GM18499 (cell line): ENCODE measurements around the gene IL17REL.

ENCODE experiments used
- ATAC-seq: cut with Tn5 transposase; IDR thresholded peaks from one replicate; pipeline ENCODE4 v1.9.1; 2021; ENCODE audit warnings: moderate number of reproducible peaks; ENCODE audit not compliant: insufficient read depth, unreplicated experiment

The IL17REL gene

DNA sequence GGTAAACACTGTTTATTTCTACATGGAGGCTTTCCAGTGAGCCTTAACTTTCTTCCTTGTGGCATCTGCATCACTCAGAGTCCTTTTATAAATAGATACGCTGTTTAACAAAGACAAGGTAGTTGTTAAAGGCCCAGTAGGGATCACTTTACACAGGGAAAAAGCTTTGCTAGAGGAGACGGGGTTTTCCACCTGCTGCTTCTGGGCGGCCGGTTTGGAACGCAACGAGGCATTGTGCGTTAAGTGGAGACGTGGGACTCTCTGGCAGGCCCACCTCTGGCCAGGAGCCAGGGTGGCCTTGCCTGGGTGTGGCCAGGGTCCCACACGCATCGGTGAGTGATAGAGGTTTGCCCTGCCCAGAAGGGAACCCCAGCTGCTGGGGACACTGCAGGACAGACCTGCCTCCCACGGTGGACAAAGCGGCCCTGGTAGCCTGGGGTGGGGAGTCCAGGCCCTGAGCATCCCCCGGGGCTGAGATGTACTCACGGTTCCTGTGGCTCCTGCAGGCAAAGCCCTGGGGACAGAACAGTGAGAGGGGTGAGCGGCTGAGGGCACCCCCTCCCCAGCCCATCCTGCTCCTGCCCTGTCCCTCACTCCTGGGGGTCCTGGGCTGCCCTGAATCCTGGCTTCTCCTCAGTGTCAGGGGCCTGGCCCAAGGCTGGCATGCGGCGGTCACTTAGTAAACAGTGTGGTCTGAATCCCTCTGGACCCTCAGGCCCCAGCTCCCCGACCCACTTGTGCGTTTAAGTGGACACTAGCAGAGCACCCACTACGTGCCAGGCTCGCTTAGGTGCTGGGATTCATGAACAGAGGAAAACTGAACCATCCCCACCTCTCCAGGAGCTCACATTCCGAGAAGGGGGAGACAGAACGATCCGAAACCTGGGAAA, 4.2 kb downstream of the IL17REL start:
- no peak for ATAC-seq

DNA sequence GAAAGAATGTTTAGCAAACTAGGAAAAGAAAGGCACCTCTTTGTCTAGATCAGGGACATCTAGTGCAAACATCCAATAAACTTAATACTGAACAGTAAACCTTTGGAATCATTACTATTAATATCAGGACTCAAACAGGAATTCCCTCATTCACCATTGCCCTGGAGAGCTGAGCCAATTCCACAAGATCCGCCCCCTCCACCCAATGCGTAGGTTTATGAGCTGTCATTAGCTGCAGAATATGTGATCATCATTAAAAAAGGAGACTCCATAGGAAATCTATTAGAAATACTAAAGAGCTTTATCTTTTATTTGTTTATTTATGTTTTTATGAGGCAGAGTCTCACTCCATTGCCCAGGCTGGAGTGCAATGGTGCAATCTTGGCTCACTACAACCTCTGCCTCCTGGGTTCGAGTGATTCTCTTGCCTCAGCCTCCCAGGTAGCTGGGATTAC, 5.5 kb downstream of the IL17REL start:
- ATAC-seq = no peak

DNA sequence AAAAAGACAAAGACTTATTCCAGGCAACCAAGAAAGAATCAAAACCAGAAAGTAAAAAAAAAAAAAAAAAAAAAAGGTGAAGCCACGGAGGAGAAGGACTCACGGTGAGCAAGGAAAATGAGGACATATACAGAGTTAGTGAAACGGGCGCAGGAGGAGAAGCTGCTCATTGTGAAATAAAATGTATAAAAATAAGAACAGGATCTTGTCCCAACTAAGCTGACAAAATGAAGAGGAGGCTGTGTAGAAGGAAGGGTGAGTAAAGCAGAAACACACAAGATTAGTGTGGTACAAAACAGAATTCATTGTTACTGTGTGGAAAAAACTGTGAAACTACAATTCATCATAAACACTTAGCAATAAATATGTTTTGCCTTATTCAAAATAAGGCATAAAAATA, 7.6 kb downstream of the IL17REL start:
- no peak for ATAC-seq

DNA sequence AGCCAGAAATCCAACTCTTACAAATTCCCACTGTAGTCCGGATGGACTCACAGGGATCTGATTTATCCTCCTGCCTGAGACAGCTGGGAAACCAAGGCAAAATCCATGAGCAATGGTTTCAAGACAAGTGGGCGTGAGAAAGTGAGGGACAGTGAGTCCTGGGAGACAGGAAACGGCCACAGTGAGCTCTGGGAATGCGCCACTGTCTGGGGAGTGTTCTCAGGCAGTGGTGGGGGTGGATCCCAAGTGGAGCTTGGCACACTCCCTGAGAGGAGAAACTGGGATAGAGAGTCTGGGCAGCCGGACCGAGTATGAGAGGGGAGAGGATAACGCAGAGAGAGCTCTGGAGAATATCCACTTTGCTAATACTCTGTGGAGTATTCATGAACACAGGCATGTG, 9.8 kb downstream of the IL17REL start:
- no peak for ATAC-seq

DNA sequence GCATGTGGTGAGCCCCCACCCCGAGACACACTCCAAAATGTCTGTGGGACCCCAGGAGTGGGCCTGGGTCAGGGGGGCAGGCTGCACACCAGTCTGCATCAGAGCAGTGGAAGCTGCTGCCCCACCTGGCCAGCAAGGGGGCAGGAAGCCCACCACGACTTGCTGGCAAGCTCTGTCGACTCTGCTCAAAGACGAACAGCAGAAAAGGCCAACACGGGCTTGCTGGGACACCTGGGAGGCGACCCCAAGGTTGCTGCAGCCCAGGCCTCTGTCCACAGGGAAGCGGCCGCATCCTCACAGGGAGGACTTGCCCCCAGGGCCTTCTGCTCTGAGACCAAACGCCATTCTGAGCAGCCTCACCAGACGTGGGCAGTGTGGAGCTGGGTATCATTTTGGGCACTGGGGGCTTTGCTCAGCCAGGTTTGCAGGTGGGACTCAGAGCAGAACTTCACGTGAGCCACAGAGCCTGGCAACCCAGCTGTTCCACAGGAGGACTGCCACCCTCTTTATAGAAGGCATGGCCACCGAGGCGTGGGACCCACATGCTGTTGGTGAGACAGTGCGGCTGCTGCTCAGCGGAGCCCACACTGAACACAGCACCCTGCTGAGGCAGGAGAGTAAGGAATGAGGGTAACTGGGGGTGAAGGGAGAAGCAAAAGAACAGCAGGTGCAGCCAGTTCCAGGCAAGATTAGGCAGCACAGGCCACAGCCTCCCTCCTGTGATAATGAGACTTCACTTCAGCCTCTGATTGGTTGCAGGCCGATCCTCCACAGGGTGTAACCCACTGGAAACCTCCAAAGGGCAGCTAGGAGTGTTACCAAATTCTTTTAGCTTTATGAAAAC, 11.0 kb downstream of the IL17REL start:
- no peak for ATAC-seq

DNA sequence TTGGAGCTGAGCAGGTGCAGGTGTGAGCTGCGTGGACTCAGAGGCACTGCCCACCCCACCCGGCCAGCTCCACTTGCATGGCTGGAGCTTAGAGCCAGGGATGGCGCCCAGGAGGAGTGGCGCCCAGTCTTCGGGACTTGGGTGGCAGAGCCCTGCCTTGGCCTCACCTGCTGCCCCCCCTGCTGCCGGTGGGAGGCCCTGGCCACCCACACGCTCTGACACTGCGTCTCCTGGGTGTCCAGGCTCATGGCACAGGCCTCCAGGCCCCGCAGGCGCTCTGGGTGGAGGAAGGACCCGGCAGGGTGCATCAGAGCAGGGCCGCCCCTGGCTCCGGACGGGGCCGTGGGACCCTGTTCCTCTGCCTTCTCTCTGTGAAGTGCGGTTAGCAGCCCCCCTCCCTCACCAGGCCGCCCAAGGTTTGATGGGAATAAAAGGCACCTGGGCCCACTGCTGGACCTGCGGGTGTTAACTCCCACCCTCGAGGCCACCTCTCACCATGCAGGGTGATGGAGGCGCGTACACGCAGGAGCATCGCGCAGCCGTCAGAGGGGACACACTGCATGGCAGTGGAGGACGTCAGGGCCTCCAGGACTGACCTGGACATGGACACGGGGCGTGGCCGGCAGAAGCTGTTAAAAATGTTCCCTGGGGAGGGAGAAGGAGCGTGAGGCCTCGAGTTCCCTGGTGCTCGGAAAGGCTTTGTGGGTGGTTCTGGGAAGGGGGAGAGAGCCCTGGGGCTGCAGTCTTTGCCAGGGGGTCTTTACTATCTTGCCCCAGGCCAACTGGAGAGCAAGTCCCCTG, 11.8 kb downstream of the IL17REL start:
- ATAC-seq = no peak

DNA sequence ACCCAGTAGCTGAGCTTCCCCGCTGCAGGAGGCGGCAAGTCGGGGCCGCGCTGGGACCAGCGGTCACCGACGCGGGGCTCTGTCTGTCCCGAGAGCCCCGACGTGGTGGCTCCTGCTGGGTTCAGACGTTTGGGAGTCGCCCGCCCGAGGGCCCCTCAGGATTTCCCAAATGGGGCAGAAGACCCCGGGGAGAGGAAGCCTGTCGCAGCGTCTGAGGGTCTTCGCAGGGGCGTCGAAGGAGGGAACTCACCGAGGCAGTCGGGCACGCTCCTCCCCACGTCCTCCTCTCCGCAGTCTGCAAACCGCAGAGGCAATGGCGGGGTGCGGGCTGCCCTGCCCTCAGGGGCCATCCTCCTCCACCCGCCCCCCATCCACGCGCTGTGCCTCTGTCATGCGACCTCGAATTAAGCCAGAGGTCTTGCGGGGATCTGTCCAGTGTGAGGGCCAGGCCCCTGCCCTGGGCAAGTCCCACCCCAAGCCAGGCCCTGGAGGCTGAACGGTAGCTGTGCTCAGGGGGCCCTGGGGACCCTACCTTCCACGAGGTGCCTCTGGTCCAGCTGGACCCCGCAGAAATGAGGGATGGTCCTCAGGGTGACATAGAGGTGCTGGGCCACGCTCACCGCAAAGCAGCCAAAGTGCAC, 12.5 kb downstream of the IL17REL start:
- ATAC-seq = no peak

DNA sequence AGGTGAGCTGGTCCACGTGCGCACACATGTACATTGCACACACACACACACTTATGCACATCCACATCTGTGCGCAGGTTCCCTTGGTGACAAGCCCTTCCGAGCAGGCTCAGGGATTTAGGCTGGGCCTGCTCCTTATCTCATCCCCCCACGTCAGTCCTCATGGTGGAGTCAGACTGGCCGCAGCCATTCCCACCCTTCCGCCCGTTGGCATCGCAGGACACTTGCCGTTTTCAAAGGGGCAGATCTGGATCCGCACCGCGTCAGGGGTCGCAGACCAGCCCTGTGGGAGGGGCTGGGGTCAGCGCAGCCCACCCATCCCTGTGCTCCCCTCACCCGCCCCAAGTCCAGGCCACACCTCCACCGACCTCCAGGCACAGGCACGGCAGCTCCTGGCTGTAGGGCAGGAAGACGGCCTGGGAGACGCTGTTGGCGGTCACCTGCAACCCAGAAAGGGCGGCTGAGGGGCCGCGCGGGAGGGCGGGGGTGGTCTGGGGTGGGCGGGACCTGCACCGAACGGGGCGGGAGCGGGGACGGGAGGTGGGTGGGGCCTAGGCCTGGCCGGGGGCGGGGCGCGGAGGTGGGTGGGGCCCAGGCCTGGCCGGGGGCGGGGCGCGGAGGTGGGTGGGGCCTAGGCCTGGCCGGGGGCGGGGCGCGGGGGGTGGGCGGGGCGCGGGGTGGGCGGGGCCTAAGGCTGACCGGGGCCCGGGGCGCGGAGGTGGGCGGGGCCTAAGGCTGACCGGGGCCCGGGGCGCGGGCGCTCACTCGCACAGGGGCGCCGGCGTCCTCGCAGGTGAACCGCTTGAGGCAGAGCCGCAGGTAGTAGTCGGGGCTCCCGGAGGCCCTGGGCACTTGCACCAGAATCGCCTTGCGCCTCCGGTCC, 13.3 kb downstream of the IL17REL start:
- ATAC-seq = no peak

DNA sequence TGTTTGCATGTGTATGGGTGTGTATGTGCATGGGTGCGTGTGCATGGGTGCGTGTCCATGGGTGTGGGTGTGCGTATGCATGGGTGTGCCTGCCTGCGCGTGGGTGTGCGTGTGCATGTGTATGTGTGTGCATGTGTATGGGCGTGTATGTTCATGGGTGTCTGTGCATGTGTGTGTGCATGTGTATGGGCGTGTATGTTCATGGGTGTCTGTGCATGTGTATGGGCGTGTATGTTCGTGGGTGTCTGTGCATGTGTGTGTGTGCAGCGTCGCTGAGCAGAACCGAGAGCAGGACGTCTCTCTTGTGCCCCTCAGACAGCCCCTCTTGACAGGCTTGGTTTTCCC, 13.9 kb downstream of the IL17REL start:
- no peak for ATAC-seq

DNA sequence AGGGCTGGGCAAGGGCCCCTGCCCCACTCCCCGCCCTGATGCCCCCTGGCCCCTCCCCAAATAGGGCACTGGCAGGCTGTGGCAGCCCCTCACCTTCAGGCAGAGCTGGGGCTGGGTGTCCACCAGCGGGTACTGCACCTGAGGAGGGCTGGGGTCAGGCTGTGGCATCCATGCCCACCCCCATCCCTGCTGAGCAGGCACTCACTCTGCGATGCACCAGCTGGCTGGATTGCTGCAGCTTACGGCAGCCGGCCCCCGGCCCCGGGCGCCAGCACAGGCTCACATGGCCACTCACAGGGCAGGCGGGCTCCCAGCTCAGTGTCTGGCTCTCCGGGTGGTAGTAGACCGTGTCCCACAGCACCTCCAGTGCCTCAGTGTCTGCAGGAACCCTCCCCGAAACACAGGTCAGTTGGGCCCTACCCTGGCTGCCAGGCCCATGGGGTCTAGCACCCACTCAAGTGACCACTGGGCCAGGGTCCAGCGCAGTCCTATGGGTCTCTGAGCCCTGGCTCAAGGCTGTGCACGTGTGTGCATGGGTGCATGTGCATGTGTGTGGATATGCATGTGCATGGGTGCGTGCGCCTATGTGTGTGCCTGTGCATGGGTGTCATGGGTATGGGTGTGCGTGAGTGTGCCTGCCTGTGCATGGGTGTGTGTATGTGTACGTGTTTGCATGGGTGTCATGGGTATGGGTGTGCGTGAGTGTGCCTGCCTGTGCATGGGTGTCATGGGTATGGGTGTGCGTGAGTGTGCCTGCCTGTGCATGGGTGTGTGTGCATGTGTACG, 14.4 kb downstream of the IL17REL start:
- ATAC-seq = no peak

DNA sequence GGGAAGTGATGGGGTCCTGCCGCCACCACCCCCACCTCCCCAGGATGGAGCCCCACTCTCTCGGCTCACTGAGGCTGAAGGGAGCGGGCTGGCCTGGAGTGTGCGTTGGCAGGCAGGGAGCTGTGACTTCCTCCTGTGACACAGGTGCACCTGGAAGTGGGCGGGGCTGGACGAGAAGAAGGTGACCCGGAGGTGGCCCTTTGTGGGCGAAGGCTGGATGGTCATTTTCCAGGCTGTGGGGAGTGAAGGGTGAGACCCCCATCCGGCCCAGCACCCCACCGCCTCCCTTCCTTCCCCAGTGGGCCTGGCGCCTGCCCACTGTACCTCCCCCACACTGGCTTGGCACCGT, 15.3 kb downstream of the IL17REL start:
- no peak for ATAC-seq

DNA sequence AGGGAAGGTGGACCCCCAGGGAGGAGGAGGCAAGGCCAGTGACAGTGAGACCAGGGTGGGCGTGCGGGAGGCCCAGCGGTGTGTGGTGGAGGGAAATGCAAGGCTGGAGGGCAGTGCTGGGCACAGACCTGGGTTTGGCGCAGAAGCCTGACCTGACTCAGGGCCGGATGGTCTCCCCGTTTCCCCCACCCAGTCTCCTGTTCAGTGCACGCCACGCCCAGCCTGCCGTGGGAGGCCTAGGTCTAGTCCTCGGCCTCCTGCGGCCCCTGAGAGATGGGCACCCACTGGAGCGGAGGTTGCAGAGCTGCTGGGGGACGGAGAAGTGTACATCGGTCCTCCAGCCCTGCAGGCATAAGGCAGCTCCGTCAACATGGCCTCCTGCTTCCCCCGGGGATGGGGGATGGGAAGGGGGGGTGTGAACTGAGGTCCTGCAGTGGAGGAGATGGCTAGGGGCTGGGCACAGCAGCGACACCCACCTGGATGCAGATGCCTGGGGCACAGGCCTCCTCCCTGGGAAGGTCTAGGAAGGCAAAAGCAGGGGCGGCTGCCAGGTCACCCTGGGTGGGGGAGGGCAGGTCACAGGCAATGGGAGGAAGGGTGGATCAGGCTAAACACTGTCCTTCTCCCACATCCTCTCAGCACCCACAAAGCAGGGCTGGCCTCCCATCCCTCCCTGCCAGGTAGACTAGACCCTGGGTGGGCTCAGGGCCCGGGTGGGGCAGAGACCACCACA, 15.9 kb downstream of the IL17REL start:
- ATAC-seq = no peak

DNA sequence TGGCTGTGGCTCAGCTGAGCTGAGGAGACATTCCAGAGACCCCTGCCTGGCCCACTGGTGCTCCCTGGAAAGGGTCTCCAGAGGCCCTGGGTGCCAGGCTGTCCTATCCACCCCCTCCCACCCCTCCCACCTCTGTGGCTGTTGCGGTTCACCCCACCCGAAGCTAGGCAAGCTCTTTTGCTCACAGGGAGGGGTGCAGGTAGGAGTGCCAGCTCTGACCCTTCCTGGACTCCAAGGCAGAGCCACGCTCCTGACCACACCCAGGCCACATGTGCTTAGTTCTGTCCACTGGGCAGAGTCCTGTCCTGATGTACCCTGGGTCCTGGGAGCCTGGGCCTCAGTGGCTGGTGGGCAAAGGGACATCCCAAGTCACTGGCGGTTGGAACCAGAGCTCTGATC, 16.4 kb downstream of the IL17REL start:
- no peak for ATAC-seq

DNA sequence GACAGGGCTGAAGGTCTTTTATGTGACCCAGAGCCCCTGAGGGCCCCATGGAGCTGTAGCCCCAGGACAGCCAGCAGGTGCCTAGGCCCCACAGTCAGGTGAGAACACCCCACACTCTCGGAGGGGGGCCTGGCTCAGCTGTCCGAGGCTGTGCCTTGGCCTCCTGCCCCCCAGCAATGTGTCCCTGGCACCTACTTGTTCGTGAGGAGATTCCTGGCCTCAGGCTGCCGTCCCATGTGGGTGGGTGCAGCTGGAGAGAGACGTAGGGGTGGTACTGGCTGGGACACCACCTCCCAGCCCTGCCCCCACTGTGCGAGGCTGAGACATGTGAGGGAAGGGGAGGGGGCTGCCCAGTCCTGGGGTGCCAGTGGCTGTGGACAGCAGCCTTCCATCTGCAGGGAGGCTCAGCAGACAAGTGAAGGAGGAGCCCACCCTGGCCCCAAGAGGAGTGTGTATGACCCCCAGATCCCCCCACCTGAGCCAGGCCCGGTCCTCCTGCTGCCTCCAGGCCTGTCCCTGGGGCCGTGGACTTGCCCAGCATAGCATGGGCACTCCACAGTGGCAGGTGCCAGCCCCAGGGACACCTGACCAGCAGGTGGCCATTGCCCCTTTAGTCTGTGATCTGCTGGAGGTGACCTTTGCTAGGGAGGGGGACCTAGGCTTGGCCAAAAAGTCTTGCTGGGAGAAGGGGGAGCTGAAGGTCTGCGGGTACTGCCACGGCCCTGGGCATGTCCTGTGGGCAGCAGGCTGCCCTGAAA, 17.0 kb downstream of the IL17REL start:
- no peak for ATAC-seq

DNA sequence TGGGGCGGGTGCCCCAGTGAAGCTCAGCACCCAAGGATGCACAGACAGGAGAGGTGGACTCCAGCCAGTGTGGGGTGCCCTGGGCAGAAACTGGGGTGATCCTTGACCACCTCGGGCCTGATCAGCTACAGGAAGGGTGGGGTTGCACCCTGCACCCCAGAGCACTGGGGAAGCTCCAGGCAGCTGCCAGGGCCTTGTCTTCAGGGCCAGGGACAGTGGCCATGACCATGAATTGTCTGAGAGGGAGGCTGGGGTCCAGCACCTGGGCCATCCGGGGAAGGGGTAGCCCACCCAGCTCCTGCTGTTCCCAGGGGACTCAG, 17.6 kb downstream of the IL17REL start:
- ATAC-seq = no peak

DNA sequence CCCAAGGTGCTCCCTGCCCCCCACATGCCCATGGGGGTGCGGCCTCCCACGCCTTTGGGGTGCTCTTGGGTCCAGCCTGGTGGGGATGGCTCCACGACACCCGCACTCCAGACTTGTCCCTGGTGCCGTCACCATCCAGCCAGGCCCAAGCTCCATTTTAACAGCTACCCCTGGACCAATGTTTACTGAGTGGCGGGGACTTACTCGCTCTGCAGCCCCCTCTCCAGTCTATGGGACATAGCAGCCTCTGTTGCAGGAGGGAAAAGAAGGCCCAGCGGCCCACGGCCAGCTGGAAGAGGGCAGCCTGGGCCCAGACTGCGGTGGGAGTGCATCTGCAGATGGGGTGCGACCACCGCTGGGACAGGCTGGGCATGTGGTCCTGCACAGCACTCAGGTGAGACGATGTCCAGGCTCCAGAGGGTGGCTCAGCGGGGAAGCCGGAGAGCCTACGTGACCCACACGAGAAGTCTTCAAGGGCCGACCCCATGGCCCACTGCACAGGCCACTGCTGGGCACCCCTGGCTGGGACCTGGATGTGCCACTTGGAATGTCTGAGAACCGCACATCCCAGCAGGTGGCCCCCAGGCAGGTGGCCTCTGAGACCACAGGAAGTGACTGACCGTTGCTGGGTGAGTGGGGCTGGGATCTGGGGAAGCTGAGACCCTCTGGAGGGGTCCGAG, 18.1 kb downstream of the IL17REL start:
- no peak for ATAC-seq
